ENCODE results near the gene FREM1. TPM values are rescaled to one million over a fixed set of nuclear protein-coding genes. Genes with fewer than 3 reads are reported as not detected.

FREM1 gene
- total and polyA plus RNA-seq, 2 experiments from 2014 or later: 0.78 to 3.1 TPM

DNA sequence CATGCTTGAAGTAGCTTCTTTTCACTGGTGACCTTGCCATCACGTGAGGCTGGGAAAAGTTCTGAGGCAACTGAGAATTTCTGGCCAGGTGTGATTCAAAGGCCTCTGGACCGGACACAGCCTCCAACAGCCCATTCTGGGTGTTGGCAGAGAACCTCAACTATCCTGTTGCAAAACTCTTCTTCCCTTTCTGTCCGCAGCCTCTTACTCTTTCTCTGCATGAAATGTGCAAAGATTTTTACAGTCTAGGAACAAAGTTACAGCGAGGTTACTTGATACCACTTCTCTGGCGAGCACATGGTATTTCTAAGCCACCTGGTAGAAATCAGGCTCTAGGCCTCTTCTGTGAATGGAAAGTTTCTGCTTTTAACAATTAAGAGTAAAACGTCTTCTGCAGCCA is 79.2 kb downstream of the FREM1 start:
- no peaks in the 10 kb centered on the region for H3F3A ChIP-seq (replicated peaks; ENCODE audit: low read depth)
- peaks cover 4% of the 10 kb centered on the region for H3K27me3 Mint-ChIP-seq (ENCODE audit: insufficient read depth, low read depth, poor library complexity)
- DNase-seq (ENCODE audit: low spot score): no peak
- no peak overlapping the region for H3K4me3 Mint-ChIP-seq
- H2AFZ ChIP-seq: no peak overlapping the region
- no peaks in the 10 kb centered on the region for H3K4me1 Mint-ChIP-seq
- no peaks in the 10 kb centered on the region for H4K20me1 ChIP-seq (replicated peaks; ENCODE audit: insufficient read depth)
- TF ChIP-seq, protein P1, sequence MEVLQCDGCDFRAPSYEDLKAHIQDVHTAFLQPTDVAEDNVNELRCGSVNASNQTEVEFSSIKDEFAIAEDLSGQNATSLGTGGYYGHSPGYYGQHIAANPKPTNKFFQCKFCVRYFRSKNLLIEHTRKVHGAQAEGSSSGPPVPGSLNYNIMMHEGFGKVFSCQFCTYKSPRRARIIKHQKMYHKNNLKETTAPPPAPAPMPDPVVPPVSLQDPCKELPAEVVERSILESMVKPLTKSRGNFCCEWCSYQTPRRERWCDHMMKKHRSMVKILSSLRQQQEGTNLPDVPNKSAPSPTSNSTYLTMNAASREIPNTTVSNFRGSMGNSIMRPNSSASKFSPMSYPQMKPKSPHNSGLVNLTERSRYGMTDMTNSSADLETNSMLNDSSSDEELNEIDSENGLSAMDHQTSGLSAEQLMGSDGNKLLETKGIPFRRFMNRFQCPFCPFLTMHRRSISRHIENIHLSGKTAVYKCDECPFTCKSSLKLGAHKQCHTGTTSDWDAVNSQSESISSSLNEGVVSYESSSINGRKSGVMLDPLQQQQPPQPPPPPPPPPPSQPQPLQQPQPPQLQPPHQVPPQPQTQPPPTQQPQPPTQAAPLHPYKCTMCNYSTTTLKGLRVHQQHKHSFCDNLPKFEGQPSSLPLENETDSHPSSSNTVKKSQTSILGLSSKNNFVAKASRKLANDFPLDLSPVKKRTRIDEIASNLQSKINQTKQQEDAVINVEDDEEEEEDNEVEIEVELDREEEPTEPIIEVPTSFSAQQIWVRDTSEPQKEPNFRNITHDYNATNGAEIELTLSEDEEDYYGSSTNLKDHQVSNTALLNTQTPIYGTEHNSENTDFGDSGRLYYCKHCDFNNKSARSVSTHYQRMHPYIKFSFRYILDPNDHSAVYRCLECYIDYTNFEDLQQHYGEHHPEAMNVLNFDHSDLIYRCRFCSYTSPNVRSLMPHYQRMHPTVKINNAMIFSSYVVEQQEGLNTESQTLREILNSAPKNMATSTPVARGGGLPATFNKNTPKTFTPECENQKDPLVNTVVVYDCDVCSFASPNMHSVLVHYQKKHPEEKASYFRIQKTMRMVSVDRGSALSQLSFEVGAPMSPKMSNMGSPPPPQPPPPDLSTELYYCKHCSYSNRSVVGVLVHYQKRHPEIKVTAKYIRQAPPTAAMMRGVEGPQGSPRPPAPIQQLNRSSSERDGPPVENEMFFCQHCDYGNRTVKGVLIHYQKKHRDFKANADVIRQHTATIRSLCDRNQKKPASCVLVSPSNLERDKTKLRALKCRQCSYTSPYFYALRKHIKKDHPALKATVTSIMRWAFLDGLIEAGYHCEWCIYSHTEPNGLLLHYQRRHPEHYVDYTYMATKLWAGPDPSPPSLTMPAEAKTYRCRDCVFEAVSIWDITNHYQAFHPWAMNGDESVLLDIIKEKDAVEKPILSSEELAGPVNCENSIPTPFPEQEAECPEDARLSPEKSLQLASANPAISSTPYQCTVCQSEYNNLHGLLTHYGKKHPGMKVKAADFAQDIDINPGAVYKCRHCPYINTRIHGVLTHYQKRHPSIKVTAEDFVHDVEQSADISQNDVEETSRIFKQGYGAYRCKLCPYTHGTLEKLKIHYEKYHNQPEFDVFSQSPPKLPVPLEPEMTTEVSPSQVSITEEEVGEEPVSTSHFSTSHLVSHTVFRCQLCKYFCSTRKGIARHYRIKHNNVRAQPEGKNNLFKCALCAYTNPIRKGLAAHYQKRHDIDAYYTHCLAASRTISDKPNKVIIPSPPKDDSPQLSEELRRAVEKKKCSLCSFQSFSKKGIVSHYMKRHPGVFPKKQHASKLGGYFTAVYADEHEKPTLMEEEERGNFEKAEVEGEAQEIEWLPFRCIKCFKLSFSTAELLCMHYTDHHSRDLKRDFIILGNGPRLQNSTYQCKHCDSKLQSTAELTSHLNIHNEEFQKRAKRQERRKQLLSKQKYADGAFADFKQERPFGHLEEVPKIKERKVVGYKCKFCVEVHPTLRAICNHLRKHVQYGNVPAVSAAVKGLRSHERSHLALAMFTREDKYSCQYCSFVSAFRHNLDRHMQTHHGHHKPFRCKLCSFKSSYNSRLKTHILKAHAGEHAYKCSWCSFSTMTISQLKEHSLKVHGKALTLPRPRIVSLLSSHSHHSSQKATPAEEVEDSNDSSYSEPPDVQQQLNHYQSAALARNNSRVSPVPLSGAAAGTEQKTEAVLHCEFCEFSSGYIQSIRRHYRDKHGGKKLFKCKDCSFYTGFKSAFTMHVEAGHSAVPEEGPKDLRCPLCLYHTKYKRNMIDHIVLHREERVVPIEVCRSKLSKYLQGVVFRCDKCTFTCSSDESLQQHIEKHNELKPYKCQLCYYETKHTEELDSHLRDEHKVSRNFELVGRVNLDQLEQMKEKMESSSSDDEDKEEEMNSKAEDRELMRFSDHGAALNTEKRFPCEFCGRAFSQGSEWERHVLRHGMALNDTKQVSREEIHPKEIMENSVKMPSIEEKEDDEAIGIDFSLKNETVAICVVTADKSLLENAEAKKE (CRISPR knock-in tag; IDR thresholded peaks at IDR 0.05): no peak
- TF ChIP-seq NANOG (IDR thresholded peaks at IDR 0.05; ENCODE audit: borderline replicate concordance) (no peak), POLR2AphosphoS5 (IDR thresholded peaks at IDR 0.05; ENCODE audit: low read depth) (no peak), ZNF331 (CRISPR knock-in tag; IDR thresholded peaks at IDR 0.05; ENCODE audit: low read depth) (no peak), JUNB (IDR thresholded peaks at IDR 0.05; ENCODE audit: unreplicated experiment) (no peak), CREB1 (CRISPR knock-in tag; IDR thresholded peaks at IDR 0.05; ENCODE audit: low read depth) (no peak), EZH2phosphoT487 (IDR thresholded peaks at IDR 0.05; ENCODE audit: unreplicated experiment) (no peak), STAT1 (IDR thresholded peaks at IDR 0.05; ENCODE audit: unreplicated experiment) (no peak), ZNF114 (CRISPR knock-in tag; IDR thresholded peaks at IDR 0.05) (no peak), EZH2 (IDR thresholded peaks at IDR 0.05; ENCODE audit: low read depth, unreplicated experiment) (no peak)
- TF ChIP-seq, protein P2, sequence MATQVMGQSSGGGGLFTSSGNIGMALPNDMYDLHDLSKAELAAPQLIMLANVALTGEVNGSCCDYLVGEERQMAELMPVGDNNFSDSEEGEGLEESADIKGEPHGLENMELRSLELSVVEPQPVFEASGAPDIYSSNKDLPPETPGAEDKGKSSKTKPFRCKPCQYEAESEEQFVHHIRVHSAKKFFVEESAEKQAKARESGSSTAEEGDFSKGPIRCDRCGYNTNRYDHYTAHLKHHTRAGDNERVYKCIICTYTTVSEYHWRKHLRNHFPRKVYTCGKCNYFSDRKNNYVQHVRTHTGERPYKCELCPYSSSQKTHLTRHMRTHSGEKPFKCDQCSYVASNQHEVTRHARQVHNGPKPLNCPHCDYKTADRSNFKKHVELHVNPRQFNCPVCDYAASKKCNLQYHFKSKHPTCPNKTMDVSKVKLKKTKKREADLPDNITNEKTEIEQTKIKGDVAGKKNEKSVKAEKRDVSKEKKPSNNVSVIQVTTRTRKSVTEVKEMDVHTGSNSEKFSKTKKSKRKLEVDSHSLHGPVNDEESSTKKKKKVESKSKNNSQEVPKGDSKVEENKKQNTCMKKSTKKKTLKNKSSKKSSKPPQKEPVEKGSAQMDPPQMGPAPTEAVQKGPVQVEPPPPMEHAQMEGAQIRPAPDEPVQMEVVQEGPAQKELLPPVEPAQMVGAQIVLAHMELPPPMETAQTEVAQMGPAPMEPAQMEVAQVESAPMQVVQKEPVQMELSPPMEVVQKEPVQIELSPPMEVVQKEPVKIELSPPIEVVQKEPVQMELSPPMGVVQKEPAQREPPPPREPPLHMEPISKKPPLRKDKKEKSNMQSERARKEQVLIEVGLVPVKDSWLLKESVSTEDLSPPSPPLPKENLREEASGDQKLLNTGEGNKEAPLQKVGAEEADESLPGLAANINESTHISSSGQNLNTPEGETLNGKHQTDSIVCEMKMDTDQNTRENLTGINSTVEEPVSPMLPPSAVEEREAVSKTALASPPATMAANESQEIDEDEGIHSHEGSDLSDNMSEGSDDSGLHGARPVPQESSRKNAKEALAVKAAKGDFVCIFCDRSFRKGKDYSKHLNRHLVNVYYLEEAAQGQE (IDR thresholded peaks at IDR 0.05; ENCODE audit: unreplicated experiment): no peak
- TF ChIP-seq, protein P3, sequence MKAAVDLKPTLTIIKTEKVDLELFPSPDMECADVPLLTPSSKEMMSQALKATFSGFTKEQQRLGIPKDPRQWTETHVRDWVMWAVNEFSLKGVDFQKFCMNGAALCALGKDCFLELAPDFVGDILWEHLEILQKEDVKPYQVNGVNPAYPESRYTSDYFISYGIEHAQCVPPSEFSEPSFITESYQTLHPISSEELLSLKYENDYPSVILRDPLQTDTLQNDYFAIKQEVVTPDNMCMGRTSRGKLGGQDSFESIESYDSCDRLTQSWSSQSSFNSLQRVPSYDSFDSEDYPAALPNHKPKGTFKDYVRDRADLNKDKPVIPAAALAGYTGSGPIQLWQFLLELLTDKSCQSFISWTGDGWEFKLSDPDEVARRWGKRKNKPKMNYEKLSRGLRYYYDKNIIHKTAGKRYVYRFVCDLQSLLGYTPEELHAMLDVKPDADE (IDR thresholded peaks at IDR 0.05): no peak
- TF ChIP-seq, protein P4, sequence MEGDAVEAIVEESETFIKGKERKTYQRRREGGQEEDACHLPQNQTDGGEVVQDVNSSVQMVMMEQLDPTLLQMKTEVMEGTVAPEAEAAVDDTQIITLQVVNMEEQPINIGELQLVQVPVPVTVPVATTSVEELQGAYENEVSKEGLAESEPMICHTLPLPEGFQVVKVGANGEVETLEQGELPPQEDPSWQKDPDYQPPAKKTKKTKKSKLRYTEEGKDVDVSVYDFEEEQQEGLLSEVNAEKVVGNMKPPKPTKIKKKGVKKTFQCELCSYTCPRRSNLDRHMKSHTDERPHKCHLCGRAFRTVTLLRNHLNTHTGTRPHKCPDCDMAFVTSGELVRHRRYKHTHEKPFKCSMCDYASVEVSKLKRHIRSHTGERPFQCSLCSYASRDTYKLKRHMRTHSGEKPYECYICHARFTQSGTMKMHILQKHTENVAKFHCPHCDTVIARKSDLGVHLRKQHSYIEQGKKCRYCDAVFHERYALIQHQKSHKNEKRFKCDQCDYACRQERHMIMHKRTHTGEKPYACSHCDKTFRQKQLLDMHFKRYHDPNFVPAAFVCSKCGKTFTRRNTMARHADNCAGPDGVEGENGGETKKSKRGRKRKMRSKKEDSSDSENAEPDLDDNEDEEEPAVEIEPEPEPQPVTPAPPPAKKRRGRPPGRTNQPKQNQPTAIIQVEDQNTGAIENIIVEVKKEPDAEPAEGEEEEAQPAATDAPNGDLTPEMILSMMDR (conservative IDR thresholded peaks at IDR 0.05; ENCODE audit: low read depth in 2 of 2): no peak
- H3K36me3 Mint-ChIP-seq (ENCODE audit: low read depth): peaks cover 13% of the 10 kb centered on the region
- peaks cover 8% of the 10 kb centered on the region; the same call in 1 of the 3 replicates for H3K9me3 Mint-ChIP-seq
- no peak overlapping the region for H3K4me3 ChIP-seq
- no peaks in the 10 kb centered on the region for H3K4me1 ChIP-seq (ENCODE audit: insufficient read depth)
- no peaks in the 10 kb centered on the region for H3K9me2 ChIP-seq (ENCODE audit: insufficient read depth)
- ATAC-seq: no peak
- no peak overlapping the region for H3K4me2 ChIP-seq
- H3K79me2 ChIP-seq (replicated peaks; ENCODE audit: insufficient read depth): no peaks in the 10 kb centered on the region
- H3K27ac Mint-ChIP-seq: no peak overlapping the region
- H3K36me3 ChIP-seq (ENCODE audit: insufficient read depth): no peaks in the 10 kb centered on the region
- H3K27ac ChIP-seq (ENCODE audit: low read depth): no peak overlapping the region
- H3K27me3 ChIP-seq (ENCODE audit: insufficient read depth): no peaks in the 10 kb centered on the region
